BJ (cell line): Measurements from ENCODE around the gene VSNL1. TPM values are rescaled to one million over a fixed set of nuclear protein-coding genes. Genes with fewer than 3 reads are reported as not detected.

Experiments
- CTCF ChIA-PET: fragments of 350-600 bp; formaldehyde crosslinking; extraction: SDS; loops from one replicate; lab custom pipeline; 2021; ENCODE audit warnings: antibody characterized with exemption, inconsistent platforms; lab: Yijun Ruan, JAX
- POLR2A ChIA-PET: fragments of 300-600 bp; sonication (Branson Sonifier 250); formaldehyde crosslinking; extraction: SDS; loops from one replicate; lab custom pipeline; 2021; ENCODE audit warnings: antibody characterized with exemption; lab: Charles Lee
- DNase-seq: peaks from one replicate; pipeline ENCODE4 v3.0.0-alpha.2; 2011; ENCODE audit warnings: low read depth
- H3K27me3 ChIP-seq: 2 replicates; pipeline ENCODE4 v1.6.0; 2011; ENCODE audit warnings: low read length; ENCODE audit not compliant: control insufficient read depth, insufficient read depth
- H3K36me3 ChIP-seq: 2 replicates; pipeline ENCODE4 v1.5.1; 2011; ENCODE audit warnings: low read length; ENCODE audit not compliant: control insufficient read depth, insufficient read depth
- H3K4me3 ChIP-seq: 2 replicates; pipeline ENCODE4 v1.5.1; 2011; ENCODE audit warnings: low read depth, mild to moderate bottlenecking, control low read depth, low read length
- CTCF ChIP-seq: IDR thresholded peaks from 2 replicates; pipeline ENCODE4 v1.5.1; 2011; ENCODE audit warnings: low read depth, mild to moderate bottlenecking, control low read depth, inconsistent platforms, low read length, moderate library complexity; ENCODE audit not compliant: insufficient read depth
- polyA plus RNA-seq: library from polyadenylated mRNA; depleted of rRNA; stranded (reverse); fragments of >200 nt; gene quantifications from 2 replicates; pipeline ENCODE4 v1.2.3, GENCODE V29; 2011

Gene VSNL1
- polyA plus RNA-seq, 1 experiment, result not detected

- no peak for TF ChIP-seq CTCF
- H3K4me3 ChIP-seq, result no peak overlapping the region
- ChIA-PET POLR2A (no interaction called here), CTCF (no interaction called here)
- H3K36me3 ChIP-seq, result no peaks in the 10 kb centered on the region
- no peak for DNase-seq
- no peaks in the 10 kb centered on the region for H3K27me3 ChIP-seq
Measured at GRCh38 chr2:17588031-17588430, 47.5 kb downstream of the VSNL1 start.

GRCh38 chr2:17589406-17590035 is 49.0 kb downstream of the VSNL1 start:
- Histone ChIP-seq H3K36me3 (no peaks in the 10 kb centered on the region), H3K4me3 (no peak overlapping the region), H3K27me3 (no peaks in the 10 kb centered on the region)
- ChIA-PET POLR2A (no interaction called here), CTCF (no interaction called here)
- no peak for TF ChIP-seq CTCF
- DNase-seq, result no peak

GRCh38 chr2:17590342-17590911 is 49.9 kb downstream of the VSNL1 start:
- no peaks in the 10 kb centered on the region for H3K27me3 ChIP-seq
- POLR2A ChIA-PET, result no interaction called here
- DNase-seq, result no peak
- CTCF ChIA-PET, result no interaction called here
- no peaks in the 10 kb centered on the region for H3K36me3 ChIP-seq
- TF ChIP-seq CTCF, result no peak
- H3K4me3 ChIP-seq, result no peak overlapping the region

- ChIA-PET POLR2A (no interaction called here), CTCF (no interaction called here)
- H3K27me3 ChIP-seq, result no peaks in the 10 kb centered on the region
- no peak overlapping the region for H3K4me3 ChIP-seq
- no peaks in the 10 kb centered on the region for H3K36me3 ChIP-seq
- TF ChIP-seq CTCF, result no peak
- DNase-seq, result no peak
Measured at GRCh38 chr2:17591846-17592245, 51.4 kb downstream of the VSNL1 start.

- H3K4me3 ChIP-seq, result no peak overlapping the region
- CTCF ChIA-PET, result no interaction called here
- POLR2A ChIA-PET, result no interaction called here
- DNase-seq, result no peak
- no peaks in the 10 kb centered on the region for H3K36me3 ChIP-seq
- no peaks in the 10 kb centered on the region for H3K27me3 ChIP-seq
- no peak for TF ChIP-seq CTCF
Measured at GRCh38 chr2:17592731-17593409, 52.4 kb downstream of the VSNL1 start.
